Naive B cell (primary cell): ENCODE data around the gene RAD50. TPM values are rescaled to one million over a fixed set of nuclear protein-coding genes. Genes with fewer than 3 reads are reported as not detected.

Experiments
- ATAC-seq, 2 donors: fragments of 150-1000 bp; cut with Tn5 transposase; 2 replicates each; pipeline ENCODE4 v1.10.0; 2021; ENCODE audit warnings: low read depth in 2 of 2, mild to moderate bottlenecking in 2 of 2, moderate library complexity in 2 of 2
- DNase-seq: peaks from one replicate; pipeline ENCODE4 v3.0.0; 2022
- H3K27ac Mint-ChIP-seq, 6 donors: one replicate each; pipeline ENCODE4 v1.8.0; 2020 to 2022; ENCODE audit warnings: mild to moderate bottlenecking in 6 of 6, mixed read lengths in 6 of 6, moderate library complexity in 5 of 6, inconsistent platforms in 2 of 6
- H3K27me3 Mint-ChIP-seq, 3 donors: one replicate each; pipeline ENCODE4 v1.8.0; 2021 to 2022; ENCODE audit warnings: mixed read lengths in 3 of 3, mild to moderate bottlenecking in 1 of 3
- H3K36me3 Mint-ChIP-seq, 2 donors: one replicate each; pipeline ENCODE4 v1.8.0; 2020 to 2022; ENCODE audit warnings: mixed read lengths in 2 of 2, inconsistent platforms in 1 of 2, mild to moderate bottlenecking in 1 of 2
- H3K4me1 Mint-ChIP-seq, 3 donors: one replicate each; pipeline ENCODE4 v1.8.0; 2020 to 2022; ENCODE audit warnings: mixed read lengths in 3 of 3, inconsistent platforms in 1 of 3, mild to moderate bottlenecking in 1 of 3, moderate library complexity in 1 of 3
- H3K4me3 Mint-ChIP-seq, 8 donors: one replicate each; pipeline ENCODE4 v1.8.0; 2020 to 2022; ENCODE audit warnings: mild to moderate bottlenecking in 8 of 8, mixed read lengths in 8 of 8, moderate library complexity in 8 of 8, inconsistent platforms in 2 of 8
- H3K9me3 Mint-ChIP-seq, 7 donors: one replicate each; pipeline ENCODE4 v1.8.0; 2020 to 2022; ENCODE audit warnings: mixed read lengths in 7 of 7, mild to moderate bottlenecking in 5 of 7, inconsistent platforms in 2 of 7, moderate library complexity in 1 of 7
- polyA plus RNA-seq, 6 donors: library from polyadenylated mRNA; unstranded; fragments of 300-500 nt; fragmentation: Illumina TruSeq; gene quantifications; one replicate each; pipeline ENCODE4 v1.2.3, GENCODE V29; 2021; ENCODE audit warnings: low read depth in 6 of 6

Gene RAD50
- polyA plus RNA-seq, 6 donors from 2014 or later = 10.1 to 33.5 (median 19.9) TPM

DNA sequence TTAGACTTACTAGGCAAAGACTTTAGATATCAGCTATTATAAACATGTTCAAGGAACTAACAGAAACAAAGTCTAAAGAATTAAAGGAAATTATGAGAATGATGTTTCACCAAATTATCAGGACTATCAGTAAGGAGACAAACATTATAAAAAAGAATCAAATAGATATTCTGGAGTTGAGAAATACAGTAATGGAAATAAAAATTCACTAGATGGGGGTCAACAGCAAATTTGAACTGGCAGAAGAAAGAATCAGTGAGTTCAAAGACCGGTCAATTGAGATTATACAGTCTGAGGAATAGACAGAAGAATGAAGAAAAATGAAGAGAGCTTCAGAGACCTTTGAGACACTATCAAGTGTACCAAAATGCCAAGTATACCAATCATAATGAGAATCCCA is 91.6 kb downstream of the RAD50 start:
- no peak for DNase-seq
- Mint-ChIP-seq H3K4me3 (peak overlapping the region in 1 of 8 donors; percentile 8), H3K4me1 (peaks cover 0 to 6% (median 0%) of the 10 kb centered on the region in 3 donors), H3K27ac (peak overlapping the region in 1 of 6 donors; percentile 5), H3K9me3 (peaks cover 10 to 28% (median 18%) of the 10 kb centered on the region in 7 donors), H3K27me3 (peaks cover under 1 to 11% (median 2%) of the 10 kb centered on the region in 3 donors), H3K36me3 (peaks cover 6 to 24% of the 10 kb centered on the region in 2 donors)
- no peak for ATAC-seq

DNA sequence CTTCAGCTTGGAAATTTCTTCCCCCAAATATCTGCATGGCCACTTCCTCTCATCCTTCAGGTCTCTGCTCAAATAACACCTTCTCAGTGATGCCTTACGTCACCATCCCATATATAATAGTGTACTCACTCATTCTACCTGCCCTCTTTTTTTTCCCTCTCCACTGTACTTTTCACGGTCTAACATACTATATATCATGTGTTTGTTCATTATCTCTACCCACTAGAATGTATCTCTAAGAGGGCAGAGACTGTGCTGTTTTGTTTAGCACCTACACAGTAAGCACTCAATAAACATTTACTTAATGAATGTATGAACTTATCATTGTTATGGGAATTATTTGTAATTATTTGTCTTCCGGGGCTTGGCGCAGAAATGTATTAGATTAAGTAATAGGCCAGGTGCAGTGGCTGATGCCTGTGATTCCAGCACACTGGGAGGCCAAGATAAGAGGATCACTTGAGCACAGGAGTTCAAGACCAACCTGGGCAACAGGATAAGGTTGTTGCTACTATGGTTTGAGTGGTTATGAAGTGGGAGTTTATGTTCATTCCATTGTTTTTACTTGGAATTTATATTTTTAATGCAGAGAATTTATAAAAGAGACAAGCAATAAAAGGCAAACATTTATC is 95.2 kb downstream of the RAD50 start:
- Mint-ChIP-seq H3K9me3 (peaks cover 10 to 28% (median 17%) of the 10 kb centered on the region in 7 donors), H3K36me3 (peaks cover 6 to 14% of the 10 kb centered on the region in 2 donors), H3K27me3 (peaks cover 25 to 31% (median 27%) of the 10 kb centered on the region in 3 donors), H3K27ac (no peak overlapping the region), H3K4me3 (no peak overlapping the region), H3K4me1 (peaks cover 5 to 12% (median 7%) of the 10 kb centered on the region in 3 donors)
- DNase-seq (no peak), ATAC-seq (no peak)

DNA sequence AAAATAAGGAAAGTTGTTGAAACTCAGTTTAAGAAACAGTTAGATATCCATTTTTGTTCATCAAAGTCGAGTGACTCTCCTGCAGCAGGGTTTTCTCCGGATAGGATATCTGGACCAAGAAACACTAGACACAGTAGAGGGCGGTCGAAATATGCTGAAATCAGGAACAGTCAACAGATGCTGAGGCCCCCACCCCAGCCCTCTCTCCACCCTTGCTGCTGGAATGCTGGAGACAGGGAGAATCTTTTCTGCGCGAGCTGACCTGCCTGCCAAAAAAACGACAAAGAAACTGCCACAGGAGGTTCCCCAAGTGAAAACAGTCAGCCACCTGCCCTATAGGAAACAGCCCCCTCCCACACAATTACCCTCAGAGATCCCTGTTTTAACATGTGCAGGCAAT is 96.9 kb downstream of the RAD50 start:
- ATAC-seq (no peak), DNase-seq (no peak)
- H3K27me3 Mint-ChIP-seq = peaks cover 38 to 43% (median 42%) of the 10 kb centered on the region in 3 donors
- H3K36me3 Mint-ChIP-seq = peaks cover under 1 to 1% of the 10 kb centered on the region in 2 donors
- no peak overlapping the region for H3K4me3 Mint-ChIP-seq
- H3K4me1 Mint-ChIP-seq = peaks cover 5 to 17% (median 9%) of the 10 kb centered on the region in 3 donors
- H3K27ac Mint-ChIP-seq = no peak overlapping the region
- peaks cover under 1 to 12% (median 4%) of the 10 kb centered on the region in 7 donors for H3K9me3 Mint-ChIP-seq

DNA sequence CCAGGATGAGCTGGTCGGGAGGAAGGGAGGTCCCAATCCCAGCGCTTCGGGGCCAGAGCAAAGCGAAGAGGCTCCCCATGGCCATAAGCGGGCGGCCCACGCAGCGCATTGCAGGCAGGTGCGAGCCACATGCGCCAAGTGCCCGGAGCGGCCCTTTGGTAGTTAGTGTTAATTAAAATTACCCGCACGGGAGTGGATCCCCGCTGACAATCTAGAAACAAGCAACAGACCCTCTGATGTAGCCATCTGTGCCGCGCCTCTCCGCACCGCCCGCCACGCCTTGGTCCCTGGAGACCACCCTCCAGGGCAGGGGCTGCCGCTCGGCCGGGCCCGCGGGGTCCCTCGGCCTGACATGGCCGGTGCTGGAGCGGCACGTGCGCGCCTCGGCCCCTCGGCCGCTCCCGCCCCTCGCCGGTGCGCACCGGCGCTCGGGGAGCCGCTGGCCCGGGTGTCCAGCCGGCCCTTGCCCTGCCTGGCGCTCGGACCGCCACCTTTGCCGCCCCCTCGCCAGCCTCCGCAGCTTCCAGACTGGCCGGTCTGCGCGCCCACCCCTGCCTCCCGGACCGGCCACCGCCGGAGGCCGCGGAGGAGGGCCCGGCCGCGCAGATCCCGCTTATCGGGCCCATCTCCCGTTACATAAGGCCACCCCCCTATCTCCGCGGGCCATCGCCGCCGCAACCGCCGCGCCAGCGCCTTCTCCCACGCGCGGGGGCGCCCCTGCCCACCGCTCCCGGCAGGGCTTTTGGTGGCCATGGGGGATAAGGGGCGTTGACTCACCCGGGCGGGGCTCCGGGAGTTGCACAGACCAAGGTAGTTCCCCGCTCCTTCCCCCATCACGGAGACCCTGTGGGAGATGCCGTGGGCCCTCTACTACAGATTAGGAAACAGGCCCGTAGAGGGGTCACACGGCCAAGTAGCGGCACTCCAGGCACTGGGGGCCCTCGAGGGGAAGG is 99.3 kb downstream of the RAD50 start:
- peak; percentile 23 to 43 for ATAC-seq
- Mint-ChIP-seq H3K9me3 (peaks cover 0 to 4% (median 0%) of the 10 kb centered on the region in 7 donors), H3K4me1 (peaks cover 8 to 19% (median 13%) of the 10 kb centered on the region in 3 donors), H3K36me3 (no peaks in the 10 kb centered on the region), H3K4me3 (peak overlapping the region in 7 of 8 donors; percentile 32 to 80 (median 64)), H3K27ac (peak overlapping the region in 1 of 6 donors; percentile 10), H3K27me3 (peaks cover 33 to 48% (median 43%) of the 10 kb centered on the region in 3 donors)
- no peak for DNase-seq

DNA sequence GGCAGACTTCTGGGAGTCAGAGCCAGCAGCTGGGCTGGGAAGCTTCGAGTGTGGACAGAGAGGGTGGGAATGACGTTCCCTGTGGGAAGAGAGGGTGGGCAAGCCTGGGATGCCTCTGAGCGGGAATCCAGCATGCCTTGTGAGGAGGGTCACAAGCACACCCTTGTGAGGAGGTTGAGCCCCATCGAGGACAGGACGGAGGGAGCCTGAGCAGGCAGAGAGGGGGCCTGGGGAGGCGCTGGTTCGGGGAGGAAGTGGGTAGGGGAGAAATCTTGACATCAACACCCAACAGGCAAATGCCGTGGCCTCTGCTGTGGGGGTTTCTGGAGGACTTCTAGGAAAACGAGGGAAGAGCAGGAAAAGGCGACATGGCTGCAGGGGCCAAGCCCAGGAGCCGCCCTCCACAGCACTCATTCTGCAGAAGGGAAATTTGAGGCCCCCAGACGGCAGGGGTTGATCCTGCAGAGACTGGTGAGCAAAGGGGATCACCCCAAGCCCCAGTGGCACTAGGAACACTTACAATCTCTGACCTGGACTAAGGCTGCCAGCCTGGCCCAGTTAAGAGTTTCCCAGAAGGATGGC is 100.1 kb downstream of the RAD50 start:
- H3K4me3 Mint-ChIP-seq = peak overlapping the region in 7 of 8 donors; percentile 21 to 79 (median 64)
- DNase-seq = no peak
- no peaks in the 10 kb centered on the region for H3K36me3 Mint-ChIP-seq
- peaks cover 0 to 4% (median 0%) of the 10 kb centered on the region in 7 donors for H3K9me3 Mint-ChIP-seq
- peaks cover 9 to 26% (median 15%) of the 10 kb centered on the region in 3 donors for H3K4me1 Mint-ChIP-seq
- H3K27me3 Mint-ChIP-seq = peaks cover 31 to 48% (median 43%) of the 10 kb centered on the region in 3 donors
- H3K27ac Mint-ChIP-seq = peak overlapping the region in 1 of 6 donors; percentile 10
- peak in 1 of 2 donors; percentile 23 for ATAC-seq

DNA sequence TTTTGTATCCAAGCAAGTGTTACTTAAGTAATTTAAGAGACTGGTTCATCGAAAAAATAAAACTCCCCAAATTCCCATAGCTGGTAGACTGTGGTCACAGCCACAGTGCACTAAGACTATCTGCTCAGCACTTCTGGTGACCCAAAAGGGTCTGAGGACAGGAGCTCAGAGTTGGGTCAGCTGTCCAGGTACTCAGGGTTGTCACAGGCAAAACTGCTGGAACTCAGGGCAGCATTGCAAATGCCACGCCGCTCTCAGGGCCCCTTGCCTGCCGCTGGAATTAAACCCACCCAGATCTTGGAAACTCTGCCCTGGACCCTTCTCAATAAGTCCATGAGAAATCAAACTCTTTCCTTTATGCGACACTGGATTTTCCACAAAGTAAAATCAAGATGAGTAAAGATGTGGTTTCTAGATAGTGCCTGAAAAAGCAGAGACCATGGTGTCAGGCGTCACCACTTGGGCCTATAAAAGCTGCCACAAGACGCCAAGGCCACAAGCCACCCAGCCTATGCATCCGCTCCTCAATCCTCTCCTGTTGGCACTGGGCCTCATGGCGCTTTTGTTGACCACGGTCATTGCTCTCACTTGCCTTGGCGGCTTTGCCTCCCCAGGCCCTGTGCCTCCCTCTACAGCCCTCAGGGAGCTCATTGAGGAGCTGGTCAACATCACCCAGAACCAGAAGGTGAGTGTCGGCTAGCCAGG is 101.1 kb downstream of the RAD50 start, which contains the start of gene IL13:
Gene IL13 (plus strand): TSS at position 498 of the 705 bp plus-strand sequence. CDS start 14 bp downstream, at position 512.
- Mint-ChIP-seq H3K4me1 (peaks cover 10 to 26% (median 16%) of the 10 kb centered on the region in 3 donors), H3K27ac (no peak within 1 kb of the TSS), H3K36me3 (no peaks in the 10 kb centered on the region), H3K4me3 (peak within 1 kb of the TSS in 6 of 8 donors; percentile 50 to 81 (median 68)), H3K9me3 (peaks cover 0 to 4% (median 0%) of the 10 kb centered on the region in 7 donors), H3K27me3 (peaks cover 27 to 48% (median 43%) of the 10 kb centered on the region in 3 donors)
- ATAC-seq = no peak
- no peak for DNase-seq

DNA sequence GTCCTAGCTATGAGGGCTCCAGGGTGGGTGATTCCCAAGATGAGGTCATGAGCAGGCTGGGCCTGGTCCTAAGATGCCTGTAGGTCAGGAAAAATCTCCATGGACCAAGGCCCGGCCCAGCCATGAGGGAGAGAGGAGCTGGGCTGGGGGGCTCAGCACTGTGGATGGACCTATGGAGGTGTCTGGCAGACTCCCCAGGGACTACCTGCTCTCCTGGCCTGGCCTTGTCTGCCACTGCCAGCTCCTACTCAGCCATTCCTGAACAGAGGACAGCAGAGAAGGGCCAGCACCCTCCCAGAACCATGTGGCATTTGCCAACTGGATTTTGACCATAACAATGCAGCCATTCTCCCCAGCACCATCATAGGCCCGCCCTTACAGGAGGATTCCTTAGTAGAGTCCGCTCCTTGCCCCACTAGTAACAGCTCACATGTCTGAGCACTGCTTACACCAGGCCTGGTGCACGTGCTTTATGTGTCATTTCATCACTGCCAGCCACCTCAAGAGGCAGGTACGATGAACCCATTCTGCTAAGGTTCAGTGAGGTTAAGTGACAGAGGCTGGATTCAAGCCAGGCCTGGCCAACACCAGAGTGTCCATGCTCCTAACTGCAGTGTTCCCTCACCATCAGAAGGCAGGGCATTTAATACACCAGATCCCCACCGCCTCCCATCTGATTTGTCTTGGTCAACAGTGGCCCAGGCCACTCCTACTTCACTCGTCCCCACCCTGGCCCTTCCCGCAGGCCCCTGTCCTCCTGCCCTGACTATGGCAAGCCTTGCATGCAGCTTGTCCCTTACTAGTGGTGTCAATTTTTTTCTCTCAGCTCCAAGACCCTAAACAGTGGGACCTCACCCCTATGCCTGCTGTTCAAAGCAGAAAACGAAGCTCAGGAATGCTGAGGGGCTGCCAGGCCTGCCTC is 101.9 kb downstream of the RAD50 start:
- DNase-seq (no peak), ATAC-seq (no peak)
- Mint-ChIP-seq H3K36me3 (no peaks in the 10 kb centered on the region), H3K4me1 (peaks cover 15 to 29% (median 21%) of the 10 kb centered on the region in 3 donors), H3K27me3 (peaks cover 25 to 43% (median 39%) of the 10 kb centered on the region in 3 donors), H3K4me3 (peak overlapping the region in 3 of 8 donors; percentile 10 to 81 (median 22)), H3K27ac (no peak overlapping the region), H3K9me3 (peaks cover 0 to 4% (median 0%) of the 10 kb centered on the region in 7 donors)

DNA sequence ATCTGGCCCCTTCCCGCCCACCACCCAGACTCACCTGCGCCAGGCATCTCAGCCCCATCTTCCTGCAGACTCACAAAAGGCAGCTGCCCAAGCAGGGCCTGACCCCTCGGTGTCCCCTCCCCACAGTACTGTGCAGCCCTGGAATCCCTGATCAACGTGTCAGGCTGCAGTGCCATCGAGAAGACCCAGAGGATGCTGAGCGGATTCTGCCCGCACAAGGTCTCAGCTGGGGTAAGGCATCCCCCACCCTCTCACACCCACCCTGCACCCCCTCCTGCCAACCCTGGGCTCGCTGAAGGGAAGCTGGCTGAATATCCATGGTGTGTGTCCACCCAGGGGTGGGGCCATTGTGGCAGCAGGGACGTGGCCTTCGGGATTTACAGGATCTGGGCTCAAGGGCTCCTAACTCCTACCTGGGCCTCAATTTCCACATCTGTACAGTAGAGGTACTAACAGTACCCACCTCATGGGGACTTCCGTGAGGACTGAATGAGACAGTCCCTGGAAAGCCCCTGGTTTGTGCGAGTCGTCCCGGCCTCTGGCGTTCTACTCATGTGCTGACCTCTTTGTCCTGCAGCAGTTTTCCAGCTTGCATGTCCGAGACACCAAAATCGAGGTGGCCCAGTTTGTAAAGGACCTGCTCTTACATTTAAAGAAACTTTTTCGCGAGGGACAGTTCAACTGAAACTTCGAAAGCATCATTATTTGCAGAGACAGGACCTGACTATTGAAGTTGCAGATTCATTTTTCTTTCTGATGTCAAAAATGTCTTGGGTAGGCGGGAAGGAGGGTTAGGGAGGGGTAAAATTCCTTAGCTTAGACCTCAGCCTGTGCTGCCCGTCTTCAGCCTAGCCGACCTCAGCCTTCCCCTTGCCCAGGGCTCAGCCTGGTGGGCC is 103.1 kb downstream of the RAD50 start:
- ATAC-seq = no peak
- no peak overlapping the region for H3K27ac Mint-ChIP-seq
- peaks cover 0 to 2% (median 0%) of the 10 kb centered on the region in 7 donors for H3K9me3 Mint-ChIP-seq
- no peaks in the 10 kb centered on the region for H3K36me3 Mint-ChIP-seq
- H3K4me1 Mint-ChIP-seq = peaks cover 15 to 27% (median 21%) of the 10 kb centered on the region in 3 donors
- H3K27me3 Mint-ChIP-seq = peaks cover 13 to 31% (median 27%) of the 10 kb centered on the region in 3 donors
- DNase-seq = no peak
- H3K4me3 Mint-ChIP-seq = no peak overlapping the region

DNA sequence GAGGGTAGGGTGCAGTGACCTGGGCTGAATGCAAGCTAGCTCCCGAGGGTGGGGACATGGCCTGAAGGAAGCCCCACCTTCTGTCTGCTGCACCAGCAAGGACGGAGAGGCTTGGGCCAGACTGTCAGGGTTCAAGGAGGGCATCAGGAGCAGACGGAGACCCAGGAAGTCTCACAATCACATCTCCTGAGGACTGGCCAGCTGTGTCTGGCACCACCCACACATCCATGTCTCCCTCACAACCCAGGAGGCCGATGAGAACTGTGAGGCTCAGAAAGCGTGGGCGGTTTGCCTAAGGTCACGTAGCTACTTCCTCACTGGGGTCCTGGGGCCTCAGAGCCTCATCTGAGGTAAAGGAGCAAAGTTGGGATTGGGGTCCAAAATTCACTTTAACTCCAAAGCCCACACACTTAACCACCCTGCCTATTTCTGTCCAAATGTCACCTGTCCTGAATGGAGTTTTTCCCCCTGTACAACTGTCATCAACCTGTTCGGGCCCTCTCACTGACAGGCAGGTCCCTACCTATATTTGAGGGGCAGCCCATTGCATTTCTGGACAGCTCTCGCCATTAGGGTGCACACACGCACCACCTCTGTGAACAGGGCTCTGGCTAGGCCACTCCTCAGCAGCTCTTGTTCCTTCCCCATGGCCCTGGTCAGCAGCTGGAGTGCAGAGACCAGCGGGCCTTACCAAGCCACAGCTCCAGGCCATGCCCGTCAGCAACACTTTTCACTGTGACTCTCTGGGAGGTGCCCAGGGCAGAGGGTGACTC is 104.6 kb downstream of the RAD50 start:
- peak overlapping the region in 1 of 6 donors; percentile 60 for H3K27ac Mint-ChIP-seq
- H3K9me3 Mint-ChIP-seq = peaks cover 0 to 2% (median 0%) of the 10 kb centered on the region in 7 donors
- H3K4me3 Mint-ChIP-seq = no peak overlapping the region
- no peaks in the 10 kb centered on the region for H3K36me3 Mint-ChIP-seq
- ATAC-seq = no peak
- H3K27me3 Mint-ChIP-seq = peaks cover 11 to 27% (median 26%) of the 10 kb centered on the region in 3 donors
- no peak for DNase-seq
- peaks cover 15 to 22% (median 20%) of the 10 kb centered on the region in 3 donors for H3K4me1 Mint-ChIP-seq

DNA sequence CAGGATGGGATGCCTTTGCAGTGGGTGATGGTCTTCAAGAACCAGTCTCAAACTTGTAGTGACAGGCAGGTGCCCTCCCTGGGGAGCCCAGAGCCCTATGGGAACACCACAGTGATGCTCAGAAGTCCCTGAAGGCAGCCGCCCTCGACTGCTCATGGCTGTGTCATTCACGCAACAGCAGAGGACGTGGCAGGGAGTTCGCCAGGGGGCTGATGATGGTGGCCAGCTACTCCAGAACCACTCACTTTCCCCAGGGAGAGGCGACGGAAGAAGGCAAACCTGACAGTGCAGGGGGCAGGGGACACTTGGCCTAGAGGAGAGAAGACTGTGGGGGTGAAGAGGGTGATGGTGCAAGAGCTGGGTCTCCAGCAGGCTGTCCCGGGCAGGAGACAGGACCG is 105.2 kb downstream of the RAD50 start:
- Mint-ChIP-seq H3K36me3 (no peaks in the 10 kb centered on the region), H3K4me3 (no peak overlapping the region), H3K27ac (no peak overlapping the region)

More for the DNA sequence above, 105.2 kb downstream of the RAD50 start:
- peaks cover 9 to 16% (median 14%) of the 10 kb centered on the region in 3 donors for H3K4me1 Mint-ChIP-seq
- DNase-seq (no peak), ATAC-seq (no peak)
- H3K27me3 Mint-ChIP-seq = peaks cover 6 to 26% (median 26%) of the 10 kb centered on the region in 3 donors
- no peaks in the 10 kb centered on the region for H3K9me3 Mint-ChIP-seq
